H9 (cell line): Measurements from ENCODE around the gene PRDX4. TPM values are rescaled to one million over a fixed set of nuclear protein-coding genes. Genes with fewer than 3 reads are reported as not detected.

Experiments used
- DNase-seq: peaks from one replicate; pipeline ENCODE4 v3.0.0-alpha.2; 2017
- H2AFZ ChIP-seq: one replicate; pipeline ENCODE4 v1.6.1; 2013; ENCODE audit warnings: mild to moderate bottlenecking, low read length, control low read depth, moderate library complexity
- H2AK5ac ChIP-seq: 2 replicates; pipeline ENCODE4 v1.6.1; 2013; ENCODE audit warnings: low read length, control low read depth, mixed read lengths; ENCODE audit not compliant: insufficient read length
- H2BK120ac ChIP-seq: one replicate; pipeline ENCODE4 v1.6.1; 2013; ENCODE audit warnings: low read depth, mild to moderate bottlenecking, low read length, control low read depth, inconsistent platforms; ENCODE audit not compliant: poor library complexity, severe bottlenecking
- H2BK12ac ChIP-seq: 2 replicates; pipeline ENCODE4 v1.6.1; 2013; ENCODE audit warnings: low read length, control low read depth, mixed read lengths, low read depth; ENCODE audit not compliant: insufficient read length
- H2BK15ac ChIP-seq: 2 replicates; pipeline ENCODE4 v1.6.1; 2013; ENCODE audit warnings: low read depth, low read length, control low read depth
- H2BK20ac ChIP-seq: one replicate; pipeline ENCODE4 v1.6.1; 2013; ENCODE audit warnings: low read depth, mild to moderate bottlenecking, low read length, control low read depth, inconsistent platforms; ENCODE audit not compliant: poor library complexity, severe bottlenecking
- H2BK5ac ChIP-seq: 2 replicates; pipeline ENCODE4 v1.6.1; 2013; ENCODE audit warnings: low read length, control low read depth, mixed read lengths; ENCODE audit not compliant: insufficient read length
- H3K14ac ChIP-seq: 2 replicates; pipeline ENCODE4 v1.6.1; 2013; ENCODE audit warnings: low read length, control low read depth; ENCODE audit not compliant: insufficient read depth
- H3K18ac ChIP-seq: 2 replicates; pipeline ENCODE4 v1.6.1; 2013; ENCODE audit warnings: low read depth, mild to moderate bottlenecking, mixed read lengths, low read length, control low read depth; ENCODE audit not compliant: insufficient read length
- H3K23ac ChIP-seq: 2 replicates; pipeline ENCODE4 v1.6.1; 2013; ENCODE audit warnings: low read length, control low read depth, mixed read lengths, low read depth; ENCODE audit not compliant: insufficient read length
- H3K23me2 ChIP-seq: 2 replicates; pipeline ENCODE4 v1.6.1; 2013; ENCODE audit warnings: low read depth, mild to moderate bottlenecking, mixed read lengths, low read length, control low read depth; ENCODE audit not compliant: insufficient read length, poor library complexity, severe bottlenecking
- H3K27ac ChIP-seq: 2 replicates; pipeline ENCODE4 v1.5.1; 2013; ENCODE audit warnings: low read length, control low read depth, mixed read lengths, low read depth; ENCODE audit not compliant: insufficient read length
- H3K27me3 ChIP-seq: 2 replicates; pipeline ENCODE4 v1.6.1; 2013; ENCODE audit warnings: low read length, control low read depth, inconsistent platforms; ENCODE audit not compliant: insufficient read depth
- H3K4ac ChIP-seq: 2 replicates; pipeline ENCODE4 v1.6.1; 2013; ENCODE audit warnings: low read depth, mild to moderate bottlenecking, control low read depth, inconsistent platforms, low read length, moderate library complexity
- H3K4me1 ChIP-seq: 2 replicates; pipeline ENCODE4 v1.6.1; 2013; ENCODE audit warnings: low read length, control low read depth, inconsistent platforms; ENCODE audit not compliant: insufficient read depth
- H3K4me2 ChIP-seq: 2 replicates; pipeline ENCODE4 v1.6.1; 2013; ENCODE audit warnings: low read length, control low read depth, mixed read lengths; ENCODE audit not compliant: insufficient read length, insufficient read depth
- H3K56ac ChIP-seq: 2 replicates; pipeline ENCODE4 v1.6.1; 2013; ENCODE audit warnings: low read depth, mild to moderate bottlenecking, mixed read lengths, low read length, control low read depth; ENCODE audit not compliant: insufficient read length
- H3K79me1 ChIP-seq: 2 replicates; pipeline ENCODE4 v1.6.1; 2013; ENCODE audit warnings: low read depth, mild to moderate bottlenecking, moderate library complexity, low read length, control low read depth, inconsistent platforms; ENCODE audit not compliant: insufficient read depth, poor library complexity, severe bottlenecking
- H3K79me2 ChIP-seq: 2 replicates; pipeline ENCODE4 v1.6.1; 2013; ENCODE audit warnings: low read length, control low read depth, inconsistent platforms; ENCODE audit not compliant: insufficient read depth
- H3K9ac ChIP-seq: 2 replicates; pipeline ENCODE4 v1.6.1; 2013; ENCODE audit warnings: low read length, control low read depth, mixed read lengths; ENCODE audit not compliant: insufficient read length; ENCODE audit errors: extremely low read depth
- H3K9me3 ChIP-seq: one replicate; pipeline ENCODE4 v1.6.1; 2013; ENCODE audit warnings: low read depth, low read length, inconsistent platforms; ENCODE audit not compliant: control insufficient read depth
- H3T11ph ChIP-seq: one replicate; pipeline ENCODE4 v1.6.1; 2013; ENCODE audit warnings: mild to moderate bottlenecking, low read length, control low read depth, inconsistent platforms
- H4K20me1 ChIP-seq: one replicate; pipeline ENCODE4 v1.6.1; 2013; ENCODE audit not compliant: control insufficient read depth, insufficient read length, insufficient read depth
- H4K5ac ChIP-seq: 2 replicates; pipeline ENCODE4 v1.6.1; 2013; ENCODE audit warnings: low read depth, mild to moderate bottlenecking, mixed read lengths, low read length, control low read depth; ENCODE audit not compliant: insufficient read length
- H4K8ac ChIP-seq: replicated peaks from 2 replicates; pipeline ENCODE4 v1.6.1; 2013; ENCODE audit warnings: low read length, control low read depth, mixed read lengths, low read depth; ENCODE audit not compliant: insufficient read length
- H4K91ac ChIP-seq: 2 replicates; pipeline ENCODE4 v1.6.1; 2013; ENCODE audit warnings: low read depth, mild to moderate bottlenecking, moderate library complexity, mixed read lengths, low read length, control low read depth; ENCODE audit not compliant: insufficient read length
- H3K27ac Mint-ChIP-seq, 3 experiments: 2 replicates in 2 of 3; 3 replicates in 1 of 3; pipeline ENCODE4 v1.8.0; 2020 to 2021; ENCODE audit warnings: mixed read lengths in 3 of 3, mild to moderate bottlenecking in 1 of 3, moderate library complexity in 1 of 3
- H3K27me3 Mint-ChIP-seq: 2 replicates; pipeline ENCODE4 v1.8.0; 2021; ENCODE audit warnings: low read depth, mild to moderate bottlenecking, moderate library complexity, mixed read lengths
- H3K36me3 Mint-ChIP-seq, 3 experiments: 2 replicates in 2 of 3; 3 replicates in 1 of 3; pipeline ENCODE4 v1.8.0; 2020 to 2021; ENCODE audit warnings: low read depth in 3 of 3, mixed read lengths in 3 of 3; ENCODE audit not compliant: insufficient read depth in 1 of 3
- H3K4me1 Mint-ChIP-seq, 2 experiments: 2 replicates each; pipeline ENCODE4 v1.8.0; 2020; ENCODE audit warnings: mixed read lengths in 2 of 2
- H3K4me3 Mint-ChIP-seq, 2 experiments: 2 replicates in 1 of 2; 3 replicates in 1 of 2; pipeline ENCODE4 v1.8.0; 2020 to 2021; ENCODE audit warnings: mild to moderate bottlenecking in 2 of 2, mixed read lengths in 2 of 2, moderate library complexity in 1 of 2
- H3K9me3 Mint-ChIP-seq, 2 experiments: 2 replicates in 1 of 2; 3 replicates in 1 of 2; pipeline ENCODE4 v1.8.0; 2020; ENCODE audit warnings: mild to moderate bottlenecking in 2 of 2, mixed read lengths in 2 of 2, moderate library complexity in 1 of 2
- WGBS: extraction: QIAGEN DNeasy Blood & Tissue Kit; methylation state at CpG from one replicate; pipeline ENCODE4 v1.1.7; 2013; ENCODE audit warnings: missing lambda C conversion rate, low lambda C conversion rate, mixed read lengths; ENCODE audit not compliant: insufficient read length; ENCODE audit errors: extremely low coverage; 5-methylcytosine and 5-hydroxymethylcytosine counted together
- total RNA-seq: library from RNA; stranded (reverse); gene quantifications from 2 replicates; pipeline ENCODE4 v1.2.1, GENCODE V29; 2021
- TF ChIP-seq, protein P1 (sequence below): fragments of 200-600 bp; sonication (generic); conservative IDR thresholded peaks from 3 replicates; pipeline ENCODE4 v1.8.0; 2021; ENCODE audit warnings: antibody characterized with exemption, mild to moderate bottlenecking

The PRDX4 gene
- total RNA-seq, 1 experiment from 2014 or later: 256 TPM

DNA sequence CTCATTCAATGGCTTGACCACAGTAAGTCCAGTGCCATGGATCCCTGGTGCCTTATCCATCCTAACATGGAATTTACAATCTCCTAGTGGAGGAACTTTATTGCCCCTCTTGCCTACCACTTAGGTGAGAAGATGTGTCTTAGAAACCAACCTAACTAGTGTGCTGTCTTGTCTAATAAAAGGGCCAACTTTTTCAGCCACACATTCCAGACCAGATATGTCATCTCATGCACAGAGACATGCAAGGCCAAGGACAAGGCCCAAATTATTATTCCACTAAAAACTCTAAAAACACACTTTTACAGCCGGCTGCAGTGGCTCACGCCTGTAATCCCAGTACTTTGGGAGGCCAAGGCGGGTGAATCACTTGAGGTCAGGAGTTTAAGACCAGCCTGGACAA, 10.6 kb upstream of the PRDX4 start:
- Mint-ChIP-seq H3K27ac (no peak overlapping the region; a peak in 1 of 7 replicates), H3K27me3 (no peaks in the 10 kb centered on the region), H3K4me1 (peaks cover 29 to 30% of the 10 kb centered on the region in 2 experiments), H3K36me3 (peaks cover 12 to 30% (median 13%) of the 10 kb centered on the region in 3 experiments), H3K4me3 (no peak overlapping the region), H3K9me3 (peaks cover 7 to 8% of the 10 kb centered on the region in 2 experiments; a peak in 4 of 5 replicates)
- H3K27me3 ChIP-seq: no peaks in the 10 kb centered on the region
- H3K9me3 ChIP-seq: peaks cover 7% of the 10 kb centered on the region
- no peak overlapping the region for H3K27ac ChIP-seq
- no peaks in the 10 kb centered on the region for H4K20me1 ChIP-seq
- H2BK5ac ChIP-seq: no peak overlapping the region
- no CpG with 5 or more reads among the region's 3 CpGs for whole genome bisulfite sequencing
- H2BK120ac ChIP-seq: no peak overlapping the region
- H3K23ac ChIP-seq: no peak overlapping the region
- no peak for DNase-seq
- no peak overlapping the region for H3K4me2 ChIP-seq
- H3K79me2 ChIP-seq: 0 out of 2 replicates have a peak, but pooled peaks cover 2% of the 10 kb centered on the region
- H3K9ac ChIP-seq: no peak overlapping the region
- no peaks in the 10 kb centered on the region for H3K23me2 ChIP-seq
- no peak overlapping the region for H3T11ph ChIP-seq
- H2BK12ac ChIP-seq: no peak overlapping the region
- TF ChIP-seq, protein P1, sequence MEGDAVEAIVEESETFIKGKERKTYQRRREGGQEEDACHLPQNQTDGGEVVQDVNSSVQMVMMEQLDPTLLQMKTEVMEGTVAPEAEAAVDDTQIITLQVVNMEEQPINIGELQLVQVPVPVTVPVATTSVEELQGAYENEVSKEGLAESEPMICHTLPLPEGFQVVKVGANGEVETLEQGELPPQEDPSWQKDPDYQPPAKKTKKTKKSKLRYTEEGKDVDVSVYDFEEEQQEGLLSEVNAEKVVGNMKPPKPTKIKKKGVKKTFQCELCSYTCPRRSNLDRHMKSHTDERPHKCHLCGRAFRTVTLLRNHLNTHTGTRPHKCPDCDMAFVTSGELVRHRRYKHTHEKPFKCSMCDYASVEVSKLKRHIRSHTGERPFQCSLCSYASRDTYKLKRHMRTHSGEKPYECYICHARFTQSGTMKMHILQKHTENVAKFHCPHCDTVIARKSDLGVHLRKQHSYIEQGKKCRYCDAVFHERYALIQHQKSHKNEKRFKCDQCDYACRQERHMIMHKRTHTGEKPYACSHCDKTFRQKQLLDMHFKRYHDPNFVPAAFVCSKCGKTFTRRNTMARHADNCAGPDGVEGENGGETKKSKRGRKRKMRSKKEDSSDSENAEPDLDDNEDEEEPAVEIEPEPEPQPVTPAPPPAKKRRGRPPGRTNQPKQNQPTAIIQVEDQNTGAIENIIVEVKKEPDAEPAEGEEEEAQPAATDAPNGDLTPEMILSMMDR: no peak
- H4K91ac ChIP-seq: no peak overlapping the region
- H3K14ac ChIP-seq: no peak overlapping the region
- H3K4ac ChIP-seq: no peak overlapping the region
- no peak overlapping the region for H3K56ac ChIP-seq
- H3K18ac ChIP-seq: no peak overlapping the region
- H2BK15ac ChIP-seq: no peak overlapping the region
- H2AK5ac ChIP-seq: no peak overlapping the region
- H3K79me1 ChIP-seq: no peaks in the 10 kb centered on the region
- H3K4me1 ChIP-seq: peaks cover 3% of the 10 kb centered on the region; the same call in 1 of the 2 replicates
- H2AFZ ChIP-seq: no peak overlapping the region
- no peak overlapping the region for H2BK20ac ChIP-seq
- H4K5ac ChIP-seq: no peak overlapping the region
- H4K8ac ChIP-seq: no peak overlapping the region
